ENCODE results near the gene SEMA3D. TPM values are rescaled to one million over a fixed set of nuclear protein-coding genes. Genes with fewer than 3 reads are reported as not detected.
A peak's percentile ranks its signal among the peaks of the same experiment; 100 is the strongest.

Gene SEMA3D
- 0.90 and 1.6 TPM in 2 replicates for total RNA-seq (2014; rRNA removed; shearing (Covaris generic))

DNA sequence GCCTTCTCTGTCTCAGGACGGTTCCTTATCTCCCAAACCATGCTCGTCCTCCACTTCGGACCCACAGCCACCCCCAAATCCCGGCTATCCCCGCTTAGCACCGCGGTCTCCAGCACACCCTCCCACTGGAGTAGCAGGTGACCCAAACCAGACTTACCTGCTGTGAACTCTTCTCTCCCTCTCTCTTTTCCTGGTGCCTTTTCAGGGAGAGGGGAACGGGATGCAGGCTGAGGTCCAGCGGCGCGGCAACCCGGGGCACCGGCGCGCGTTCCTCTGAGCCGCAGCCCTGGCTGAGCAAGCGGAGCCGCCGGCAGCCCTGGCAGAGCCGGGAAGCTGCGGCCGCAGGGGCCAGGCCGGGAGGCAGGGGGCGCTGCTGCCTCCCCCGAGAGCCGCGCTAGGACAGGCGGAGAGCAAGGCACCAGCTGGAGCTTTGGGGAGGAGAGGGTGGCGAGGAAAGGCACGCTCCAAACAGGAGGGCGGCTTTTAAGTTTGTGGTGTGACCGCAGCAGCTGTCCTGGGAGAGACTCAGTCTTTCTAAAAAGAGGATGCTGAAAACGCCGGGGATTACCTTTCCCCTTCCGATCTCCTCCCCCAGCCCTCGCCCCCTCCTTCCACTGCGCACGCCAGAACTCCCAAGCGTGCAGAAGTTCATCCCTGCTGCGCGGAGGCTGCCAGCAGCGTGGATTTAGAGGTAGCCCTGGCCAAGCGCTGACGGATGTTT, at the start of gene SEMA3D:
SEMA3D (minus strand) TSS at position 536 of the 721 bp plus-strand sequence. CDS start 65,165 bp downstream, outside the sequence.
- peaks cover 36% of the 10 kb centered on the region for H3K27me3 ChIP-seq (ENCODE audit: control insufficient read depth, insufficient read depth, low read length)
- peak within 1 kb of the TSS; percentile 74 for H3K4me3 ChIP-seq (ENCODE audit: insufficient read depth, low read depth, low read length)
- H3K36me3 ChIP-seq (replicated peaks; ENCODE audit: control insufficient read depth, insufficient read depth, low read length), result no peaks in the 10 kb centered on the region
- peak; percentile 87 for DNase-seq

DNA sequence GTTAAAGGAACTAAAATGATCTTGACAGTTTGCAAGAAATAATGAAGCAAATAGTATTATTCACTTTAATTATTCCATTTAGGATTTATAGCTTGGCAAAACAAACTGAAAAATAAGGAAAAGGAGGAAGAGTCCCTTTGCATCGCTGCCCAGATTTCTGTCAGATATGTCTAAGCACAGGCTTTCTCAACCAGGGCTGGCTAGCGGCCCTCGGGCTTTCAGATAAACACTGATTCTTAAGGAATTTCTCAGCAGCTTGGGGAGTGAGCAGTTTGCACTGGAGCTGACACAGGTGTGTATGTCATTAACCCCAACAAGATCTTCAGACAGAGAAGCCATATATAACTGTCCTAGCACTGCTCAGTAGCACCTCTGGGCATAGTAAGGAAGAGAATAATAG, 47.9 kb upstream of the SEMA3D start:
- Histone ChIP-seq H3K36me3 (replicated peaks; ENCODE audit: control insufficient read depth, insufficient read depth, low read length) (no peaks in the 10 kb centered on the region), H3K27me3 (ENCODE audit: control insufficient read depth, insufficient read depth, low read length) (no peaks in the 10 kb centered on the region), H3K4me3 (ENCODE audit: insufficient read depth, low read depth, low read length) (no peak overlapping the region)
- DNase-seq, result no peak

DNA sequence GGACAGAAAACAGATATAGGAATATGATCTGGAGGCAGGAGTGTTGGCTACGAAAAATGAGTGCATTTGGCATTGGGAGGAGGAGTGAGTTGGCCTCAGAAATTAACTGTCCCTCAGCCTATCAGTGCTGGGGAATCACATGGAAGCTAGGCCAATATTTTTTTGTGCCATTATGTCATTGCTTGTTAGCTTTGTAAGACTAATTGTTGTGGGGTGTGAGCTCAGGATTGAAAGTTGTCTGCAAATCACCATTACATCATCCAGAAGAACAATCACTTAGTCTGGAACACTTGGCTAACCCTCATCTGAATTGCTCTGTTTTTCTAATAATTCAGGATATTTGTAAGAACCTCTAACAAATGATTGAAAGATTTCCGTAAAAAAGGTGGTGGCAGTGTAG, 45.2 kb upstream of the SEMA3D start:
- Histone ChIP-seq H3K36me3 (replicated peaks; ENCODE audit: control insufficient read depth, insufficient read depth, low read length) (no peaks in the 10 kb centered on the region), H3K27me3 (ENCODE audit: control insufficient read depth, insufficient read depth, low read length) (no peaks in the 10 kb centered on the region), H3K4me3 (ENCODE audit: insufficient read depth, low read depth, low read length) (no peak overlapping the region)
- DNase-seq, result no peak

DNA sequence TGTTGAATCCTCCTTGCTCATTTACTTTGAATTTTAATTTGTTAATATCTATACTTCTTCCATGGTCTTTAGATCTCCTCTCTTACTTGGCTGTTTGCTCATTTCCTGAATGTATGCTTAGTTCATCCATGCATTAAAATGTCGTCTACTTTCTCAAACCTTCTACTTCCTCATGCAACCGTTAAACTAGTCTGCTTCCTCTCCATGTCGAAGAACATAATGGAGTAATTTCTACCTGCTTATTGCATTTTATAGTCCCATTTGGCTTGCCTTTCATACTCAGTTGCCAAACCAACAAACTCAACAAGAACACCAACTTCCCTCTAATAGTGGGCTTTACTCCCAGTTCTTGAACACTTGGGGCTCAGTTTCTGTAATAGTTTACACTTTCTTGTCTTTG, 43.8 kb upstream of the SEMA3D start:
- Histone ChIP-seq H3K4me3 (ENCODE audit: insufficient read depth, low read depth, low read length) (no peak overlapping the region), H3K27me3 (ENCODE audit: control insufficient read depth, insufficient read depth, low read length) (no peaks in the 10 kb centered on the region), H3K36me3 (replicated peaks; ENCODE audit: control insufficient read depth, insufficient read depth, low read length) (no peaks in the 10 kb centered on the region)
- no peak for DNase-seq

DNA sequence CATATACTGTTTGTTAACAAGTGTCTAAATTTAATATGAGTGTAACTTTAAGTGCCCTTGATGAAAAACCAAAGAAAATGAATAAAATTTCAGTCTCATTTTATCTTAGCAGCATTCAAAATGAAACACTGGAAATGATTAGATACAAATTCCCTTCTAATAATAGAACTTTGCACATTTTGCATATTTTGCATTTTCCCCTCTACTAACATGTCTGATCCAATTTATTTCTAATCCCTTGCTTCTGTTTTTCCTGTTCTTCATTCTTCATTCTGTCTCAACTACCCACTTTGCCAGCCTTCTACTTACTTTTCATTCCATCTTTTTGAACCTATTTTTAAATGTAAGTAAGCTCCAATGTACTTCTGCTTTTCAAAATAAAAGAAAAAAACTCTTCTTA, 42.7 kb upstream of the SEMA3D start:
- no peaks in the 10 kb centered on the region for H3K27me3 ChIP-seq (ENCODE audit: control insufficient read depth, insufficient read depth, low read length)
- no peaks in the 10 kb centered on the region for H3K36me3 ChIP-seq (replicated peaks; ENCODE audit: control insufficient read depth, insufficient read depth, low read length)
- H3K4me3 ChIP-seq (ENCODE audit: insufficient read depth, low read depth, low read length), result no peak overlapping the region
- DNase-seq, result no peak

DNA sequence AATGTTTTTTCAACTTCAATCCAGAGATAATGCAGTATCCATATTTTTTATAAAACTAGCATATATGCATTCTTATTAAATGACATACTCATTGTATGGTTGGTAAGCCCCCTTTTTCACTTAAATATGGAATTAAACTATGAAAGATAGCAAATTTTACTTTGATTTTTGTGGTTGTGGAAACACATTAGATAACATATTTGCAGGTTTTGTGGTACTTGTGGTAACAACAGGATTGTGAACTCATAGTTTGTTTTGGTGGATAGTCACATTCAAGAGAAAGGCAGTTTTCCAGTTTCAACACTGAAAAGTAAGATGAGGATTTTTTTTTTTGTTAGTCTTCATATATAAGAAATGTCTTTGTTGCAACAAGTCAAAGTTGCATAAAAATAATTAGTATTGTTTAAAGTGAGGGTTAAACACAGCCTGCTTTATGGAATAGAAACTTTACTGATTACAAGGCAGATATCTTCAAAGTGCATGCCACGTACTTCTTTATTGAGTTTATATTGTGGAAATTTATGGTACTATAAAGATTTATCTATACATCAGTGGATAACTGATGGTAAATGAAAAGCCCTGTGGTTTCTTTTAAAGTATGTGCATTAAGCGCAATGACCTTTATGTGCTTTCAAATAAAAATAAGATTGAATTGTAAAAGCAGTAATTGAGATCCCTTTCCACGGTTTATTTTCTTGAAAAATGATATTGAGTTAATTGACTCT, 39.7 kb upstream of the SEMA3D start:
- no peak overlapping the region for H3K4me3 ChIP-seq (ENCODE audit: insufficient read depth, low read depth, low read length)
- no peaks in the 10 kb centered on the region for H3K36me3 ChIP-seq (replicated peaks; ENCODE audit: control insufficient read depth, insufficient read depth, low read length)
- DNase-seq, result no peak
- no peaks in the 10 kb centered on the region for H3K27me3 ChIP-seq (ENCODE audit: control insufficient read depth, insufficient read depth, low read length)

DNA sequence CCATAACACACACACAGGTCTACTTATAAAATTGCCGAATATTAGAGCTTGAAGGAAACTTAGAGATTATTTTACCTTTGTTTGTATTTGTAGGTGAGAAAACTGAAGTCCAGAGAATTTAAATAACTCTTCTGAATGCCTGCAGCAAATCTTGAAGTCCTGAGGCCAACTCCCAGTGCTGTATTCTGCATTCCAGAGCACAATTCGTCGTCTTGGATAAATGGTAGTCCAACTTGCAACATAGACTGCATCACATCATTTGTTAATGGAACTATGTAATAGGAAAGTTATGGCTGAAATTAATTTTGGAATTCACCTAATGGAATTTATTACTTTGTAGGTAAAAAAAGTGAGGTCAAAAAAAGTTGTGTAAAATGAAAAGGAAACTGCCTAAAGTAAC, 37.3 kb upstream of the SEMA3D start:
- DNase-seq, result no peak
- Histone ChIP-seq H3K4me3 (ENCODE audit: insufficient read depth, low read depth, low read length) (no peak overlapping the region), H3K36me3 (replicated peaks; ENCODE audit: control insufficient read depth, insufficient read depth, low read length) (no peaks in the 10 kb centered on the region), H3K27me3 (ENCODE audit: control insufficient read depth, insufficient read depth, low read length) (no peaks in the 10 kb centered on the region)

DNA sequence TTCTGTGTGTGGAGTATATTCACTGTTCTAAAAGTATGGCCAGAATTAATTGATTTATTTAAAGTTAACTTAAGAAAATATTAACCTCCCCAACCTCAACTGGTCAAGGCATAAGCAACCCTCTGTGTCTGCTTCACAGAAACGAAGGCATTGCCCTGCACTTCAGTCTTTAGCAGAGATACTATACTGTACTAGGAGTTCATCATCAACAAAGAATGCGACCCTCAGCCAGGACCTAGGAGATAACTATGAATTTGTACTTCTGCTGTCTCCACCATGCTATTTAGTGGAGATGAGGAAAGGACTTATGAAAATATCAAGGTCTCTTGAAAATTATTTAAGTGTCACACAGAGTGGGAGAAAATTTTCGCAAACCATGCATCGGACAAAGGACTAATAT, 35.7 kb upstream of the SEMA3D start:
- H3K27me3 ChIP-seq (ENCODE audit: control insufficient read depth, insufficient read depth, low read length), result no peaks in the 10 kb centered on the region
- no peak for DNase-seq
- no peaks in the 10 kb centered on the region for H3K36me3 ChIP-seq (replicated peaks; ENCODE audit: control insufficient read depth, insufficient read depth, low read length)
- H3K4me3 ChIP-seq (ENCODE audit: insufficient read depth, low read depth, low read length), result no peak overlapping the region

DNA sequence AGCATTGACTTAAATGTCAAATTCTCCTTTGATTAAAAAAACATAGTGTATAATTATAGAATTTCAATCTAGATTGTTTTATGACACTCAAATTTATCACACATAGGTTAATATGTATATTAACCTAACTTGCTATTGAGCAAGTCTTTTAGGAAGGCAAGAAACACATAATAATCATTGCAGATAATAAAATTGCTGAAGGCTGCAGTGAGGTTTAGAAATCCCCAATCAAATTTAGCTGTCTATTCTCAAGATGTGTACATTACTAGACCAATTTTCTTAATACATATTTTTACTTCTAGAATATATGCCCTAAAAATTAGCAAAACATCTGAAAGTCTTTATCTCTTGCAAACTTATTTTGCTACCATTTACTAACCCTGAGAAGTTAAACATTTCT, 34.9 kb upstream of the SEMA3D start:
- Histone ChIP-seq H3K4me3 (ENCODE audit: insufficient read depth, low read depth, low read length) (no peak overlapping the region), H3K27me3 (ENCODE audit: control insufficient read depth, insufficient read depth, low read length) (no peaks in the 10 kb centered on the region), H3K36me3 (replicated peaks; ENCODE audit: control insufficient read depth, insufficient read depth, low read length) (no peaks in the 10 kb centered on the region)
- DNase-seq, result no peak

DNA sequence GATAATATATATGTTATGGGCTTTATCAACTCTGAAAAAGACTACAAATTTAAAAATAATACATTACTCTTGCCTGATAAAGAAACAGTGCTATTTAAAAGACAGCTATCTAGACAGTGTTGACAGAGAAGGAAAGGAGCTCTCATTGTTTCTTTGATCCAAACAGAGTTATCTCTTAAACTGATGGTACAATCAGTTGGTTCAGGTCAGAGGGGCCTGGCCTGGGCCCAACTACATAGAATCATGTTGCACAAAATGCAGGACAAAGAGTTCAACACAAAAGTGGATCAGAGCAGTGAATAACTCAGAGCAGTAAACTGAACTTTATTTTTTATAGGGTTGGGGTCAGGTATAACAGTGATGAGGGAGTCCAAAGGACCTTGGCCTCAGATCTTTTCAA, 33.8 kb upstream of the SEMA3D start:
- DNase-seq, result no peak
- H3K4me3 ChIP-seq (ENCODE audit: insufficient read depth, low read depth, low read length), result no peak overlapping the region
- H3K36me3 ChIP-seq (replicated peaks; ENCODE audit: control insufficient read depth, insufficient read depth, low read length), result no peaks in the 10 kb centered on the region
- no peaks in the 10 kb centered on the region for H3K27me3 ChIP-seq (ENCODE audit: control insufficient read depth, insufficient read depth, low read length)

DNA sequence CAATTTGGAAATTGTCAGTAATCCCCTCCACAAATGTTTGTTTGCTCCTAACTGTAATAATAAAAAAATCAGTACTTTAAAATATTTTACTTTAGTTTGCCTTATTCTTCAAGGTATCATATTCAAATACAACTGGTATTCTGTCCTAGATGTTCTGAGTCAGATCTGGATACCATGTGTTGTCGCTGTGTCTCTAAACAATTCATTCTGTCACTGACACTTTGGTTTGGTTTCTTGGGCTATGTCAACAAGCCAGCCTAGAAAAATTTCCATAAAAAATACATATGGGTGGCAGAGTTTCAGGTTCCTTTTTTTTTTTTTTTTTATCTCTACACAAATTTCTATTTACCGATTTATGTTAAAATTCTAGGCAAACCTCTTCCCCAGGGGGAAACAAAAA, 33.2 kb upstream of the SEMA3D start:
- no peak overlapping the region for H3K4me3 ChIP-seq (ENCODE audit: insufficient read depth, low read depth, low read length)
- DNase-seq, result no peak
- no peaks in the 10 kb centered on the region for H3K27me3 ChIP-seq (ENCODE audit: control insufficient read depth, insufficient read depth, low read length)
- H3K36me3 ChIP-seq (replicated peaks; ENCODE audit: control insufficient read depth, insufficient read depth, low read length), result no peaks in the 10 kb centered on the region

DNA sequence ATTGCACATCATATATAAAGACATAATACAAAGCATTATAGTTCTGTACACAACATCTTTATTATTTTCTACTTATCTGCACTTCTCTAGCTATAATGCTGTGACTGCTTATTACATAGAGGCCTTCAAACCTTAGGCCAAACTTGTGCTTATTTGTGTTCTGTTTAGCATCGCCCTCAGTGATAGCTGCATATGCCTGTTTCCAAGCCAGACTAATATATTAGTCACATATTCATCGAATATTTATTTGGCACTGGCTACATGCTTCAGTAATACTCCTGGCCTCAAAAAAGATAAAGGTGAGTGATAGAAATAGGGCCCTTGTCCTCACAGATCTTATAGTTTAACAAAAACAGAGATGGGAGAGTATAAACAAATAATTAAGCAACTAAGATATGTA, 30.2 kb upstream of the SEMA3D start:
- Histone ChIP-seq H3K27me3 (ENCODE audit: control insufficient read depth, insufficient read depth, low read length) (no peaks in the 10 kb centered on the region), H3K4me3 (ENCODE audit: insufficient read depth, low read depth, low read length) (no peak overlapping the region), H3K36me3 (replicated peaks; ENCODE audit: control insufficient read depth, insufficient read depth, low read length) (no peaks in the 10 kb centered on the region)
- DNase-seq, result no peak

DNA sequence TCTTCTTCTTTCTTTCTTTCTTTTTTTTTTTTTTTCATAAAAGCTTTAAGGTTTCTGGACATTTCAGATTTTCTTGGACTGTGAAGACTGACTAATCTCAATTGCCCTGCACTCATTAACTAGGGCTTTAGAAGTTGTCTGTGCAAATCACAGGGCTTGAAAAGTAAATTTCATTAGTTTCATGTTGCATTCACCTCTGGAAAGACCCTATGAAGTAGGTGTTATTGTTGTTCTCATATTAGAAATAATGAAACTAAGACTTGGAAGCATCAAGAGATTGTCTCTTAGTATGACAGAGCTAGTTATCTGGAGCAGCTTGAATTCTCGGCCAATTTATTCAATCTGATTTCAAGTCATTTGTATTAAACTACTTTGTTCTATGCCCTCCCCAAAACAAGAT, 28.2 kb upstream of the SEMA3D start:
- Histone ChIP-seq H3K4me3 (ENCODE audit: insufficient read depth, low read depth, low read length) (no peak overlapping the region), H3K27me3 (ENCODE audit: control insufficient read depth, insufficient read depth, low read length) (no peaks in the 10 kb centered on the region), H3K36me3 (replicated peaks; ENCODE audit: control insufficient read depth, insufficient read depth, low read length) (no peaks in the 10 kb centered on the region)
- no peak for DNase-seq

DNA sequence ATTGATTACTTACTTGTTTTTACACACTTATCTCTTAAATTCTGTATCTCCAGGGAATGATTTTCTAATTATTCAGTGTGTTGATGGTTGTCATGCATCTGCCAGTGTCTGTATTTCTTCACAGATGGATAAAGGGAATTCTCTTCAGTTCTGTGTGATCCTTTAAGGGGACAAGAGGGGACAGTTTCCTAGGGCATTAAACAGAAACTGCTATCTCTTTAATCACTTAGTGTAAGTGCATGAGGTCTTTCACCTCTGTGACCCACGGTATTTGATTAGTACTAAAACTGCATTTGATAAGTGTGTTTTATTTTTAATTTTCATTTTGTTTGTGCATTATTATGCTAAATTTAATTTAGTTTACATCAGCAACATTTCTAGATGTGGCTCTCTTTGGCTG, 26.6 kb upstream of the SEMA3D start:
- DNase-seq, result no peak

DNA sequence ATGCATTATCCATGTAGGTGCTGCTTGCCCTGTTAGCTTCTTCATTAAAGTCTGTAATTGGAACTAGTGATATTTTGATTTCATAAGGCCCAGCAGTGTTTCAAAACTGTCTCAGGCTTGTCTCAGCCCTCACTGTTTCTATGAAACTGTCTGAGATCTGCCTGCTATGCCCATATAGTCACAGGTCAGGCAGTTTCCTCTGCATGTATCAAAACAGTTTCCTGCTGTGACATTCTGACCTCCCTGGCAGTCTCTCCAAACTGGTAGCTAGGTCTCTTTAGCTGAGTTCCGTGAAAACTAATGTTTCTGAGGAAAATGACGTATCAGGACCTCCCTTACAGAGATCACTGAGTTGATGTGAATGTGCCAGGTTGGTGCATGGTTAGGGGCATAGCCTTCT, 18.9 kb upstream of the SEMA3D start:
- Histone ChIP-seq H3K27me3 (ENCODE audit: control insufficient read depth, insufficient read depth, low read length) (no peaks in the 10 kb centered on the region), H3K36me3 (replicated peaks; ENCODE audit: control insufficient read depth, insufficient read depth, low read length) (no peaks in the 10 kb centered on the region), H3K4me3 (ENCODE audit: insufficient read depth, low read depth, low read length) (no peak overlapping the region)
- DNase-seq, result no peak

More for the DNA sequence above, 26.6 kb upstream of the SEMA3D start:
- H3K4me3 ChIP-seq (ENCODE audit: insufficient read depth, low read depth, low read length), result no peak overlapping the region
- no peaks in the 10 kb centered on the region for H3K36me3 ChIP-seq (replicated peaks; ENCODE audit: control insufficient read depth, insufficient read depth, low read length)
- no peaks in the 10 kb centered on the region for H3K27me3 ChIP-seq (ENCODE audit: control insufficient read depth, insufficient read depth, low read length)

Data from H7 (cell line).